Activated CD8-positive, alpha-beta memory T cell treated with anti-CD3 and anti-CD28 coated beads, Interleukin-2, amount 50 U/mL, for 24 hours (primary cell): Measurements from ENCODE around the gene WNT11.

Experiments used
- DNase-seq: peaks from one replicate; pipeline ENCODE4 v3.0.0-alpha.2; 2020; ENCODE audit errors: extremely low read depth

WNT11 gene

GRCh38 chr11:76206327-76207081, at the start of gene WNT11:
WNT11 (minus strand) TSS chr11:76206502; CDS start chr11:76206407, 95 bp downstream.
- DNase-seq: no peak

- DNase-seq: no peak
Observed at GRCh38 chr11:76253416-76253815, 47.1 kb upstream of the WNT11 start.

GRCh38 chr11:76252631-76253070, 46.3 kb upstream of the WNT11 start:
- DNase-seq: no peak

GRCh38 chr11:76251576-76251975, 45.3 kb upstream of the WNT11 start:
- no peak for DNase-seq

- DNase-seq: no peak
Observed at GRCh38 chr11:76251226-76251575, 44.9 kb upstream of the WNT11 start.

GRCh38 chr11:76250520-76251225, 44.4 kb upstream of the WNT11 start:
- no peak for DNase-seq

- DNase-seq: no peak
Observed at GRCh38 chr11:76249195-76249741, 43.0 kb upstream of the WNT11 start.

- no peak for DNase-seq
Observed at GRCh38 chr11:76248210-76248609, 41.9 kb upstream of the WNT11 start.

- no peak for DNase-seq
Observed at GRCh38 chr11:76247091-76247490, 40.8 kb upstream of the WNT11 start.

GRCh38 chr11:76246271-76246933, 40.1 kb upstream of the WNT11 start:
- no peak for DNase-seq

- no peak for DNase-seq
Observed at GRCh38 chr11:76245720-76246119, 39.4 kb upstream of the WNT11 start.

- no peak for DNase-seq
Observed at GRCh38 chr11:76244316-76244851, 38.1 kb upstream of the WNT11 start.

GRCh38 chr11:76243957-76244285, 37.6 kb upstream of the WNT11 start:
- no peak for DNase-seq

- DNase-seq: no peak
Observed at GRCh38 chr11:76243193-76243956, 37.1 kb upstream of the WNT11 start.

- no peak for DNase-seq
Observed at GRCh38 chr11:76242004-76242779, 35.9 kb upstream of the WNT11 start.

GRCh38 chr11:76241243-76242000, 35.1 kb upstream of the WNT11 start:
- DNase-seq: no peak

- no peak for DNase-seq
Observed at GRCh38 chr11:76240666-76241065, 34.4 kb upstream of the WNT11 start.

GRCh38 chr11:76240161-76240540, 33.8 kb upstream of the WNT11 start:
- DNase-seq: no peak

- DNase-seq: no peak
Observed at GRCh38 chr11:76239483-76240160, 33.3 kb upstream of the WNT11 start.

- no peak for DNase-seq
Observed at GRCh38 chr11:76238551-76238950, 32.2 kb upstream of the WNT11 start.
